Activated CD4-positive, alpha-beta T cell treated with anti-CD3 and anti-CD28 coated beads, Interleukin-2, Interleukin-4, amounts not matched to agents 100 ng/mL and 50 ng/mL, durations not matched to agents 16 hours and 8 hours (primary cell): ENCODE data around the gene B4GAT1.
A peak's percentile ranks its signal among the peaks of the same experiment; 100 is the strongest.
"Not testable (repeated sequence)": the region's sequence is repeated elsewhere in the genome, so short reads cannot be mapped to it uniquely, and the experiment has no call there.

Experiments used
- DNase-seq: peaks from one replicate; pipeline ENCODE4 v3.0.0-alpha.2; 2020; ENCODE audit warnings: low spot score

B4GAT1 gene

DNA sequence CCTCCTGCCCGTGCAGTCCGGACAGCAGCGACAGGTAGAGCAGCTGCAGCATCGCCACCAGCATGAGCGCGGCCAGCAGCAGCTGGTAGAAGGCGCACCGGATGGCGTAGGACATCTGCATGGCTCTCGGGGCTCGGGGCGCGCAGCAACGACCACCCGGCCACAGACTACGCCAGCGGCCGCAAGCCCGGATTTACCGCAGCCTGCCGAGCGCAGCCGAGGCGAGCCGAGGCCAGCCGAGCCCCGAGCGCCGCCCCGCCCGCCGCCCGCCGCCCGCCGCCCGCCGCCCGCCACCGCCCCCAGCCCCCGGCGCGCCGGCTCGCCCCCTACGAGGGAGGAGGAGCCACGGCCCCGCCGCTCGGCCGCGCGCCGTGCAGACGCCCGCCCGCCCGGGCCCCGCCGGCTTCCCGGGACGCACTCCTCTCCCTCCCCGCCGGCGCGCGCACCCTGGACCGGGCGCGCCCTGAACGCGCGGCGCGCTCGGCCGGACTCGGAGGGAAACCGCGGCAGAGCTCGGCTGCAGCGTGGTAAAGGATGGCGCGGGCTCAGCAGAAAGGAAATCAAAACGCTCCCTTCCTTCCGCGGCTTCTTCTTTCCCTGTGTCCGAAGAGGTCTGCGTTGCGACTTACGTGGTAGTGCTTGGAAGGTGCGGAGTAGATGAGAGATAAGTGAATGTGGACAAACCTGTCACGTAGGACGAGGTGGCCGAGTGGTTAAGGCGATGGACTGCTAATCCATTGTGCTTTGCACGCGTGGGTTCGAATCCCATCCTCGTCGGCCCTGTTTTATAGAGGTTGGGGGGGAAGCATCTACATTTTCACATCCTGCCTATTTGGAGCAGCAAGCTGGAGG is at the start of gene B4GAT1:
TSS of gene B4GAT1 (minus strand) at position 205 of the 852 bp plus-strand sequence. CDS start at position 121, 84 bp downstream.
- peak; percentile 91 for DNase-seq

DNA sequence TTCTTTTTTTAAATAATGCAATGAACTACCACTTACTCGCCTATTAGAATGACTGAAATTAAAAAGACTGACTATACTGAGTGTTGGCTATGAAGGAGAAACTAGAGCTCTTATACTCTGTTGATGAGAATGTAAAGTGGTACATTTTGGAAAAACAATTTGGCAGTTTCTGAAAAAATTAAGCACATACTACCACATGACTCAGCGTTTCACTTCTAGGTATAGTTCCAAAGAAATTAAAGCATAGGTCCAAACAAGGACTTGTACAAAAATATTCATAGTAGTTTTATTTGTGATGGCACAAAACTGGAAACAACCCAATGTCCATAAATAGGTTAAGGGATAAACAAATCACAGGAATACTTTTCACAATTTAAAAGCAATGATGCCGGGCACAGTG is 46.5 kb upstream of the B4GAT1 start:
- DNase-seq = no peak

DNA sequence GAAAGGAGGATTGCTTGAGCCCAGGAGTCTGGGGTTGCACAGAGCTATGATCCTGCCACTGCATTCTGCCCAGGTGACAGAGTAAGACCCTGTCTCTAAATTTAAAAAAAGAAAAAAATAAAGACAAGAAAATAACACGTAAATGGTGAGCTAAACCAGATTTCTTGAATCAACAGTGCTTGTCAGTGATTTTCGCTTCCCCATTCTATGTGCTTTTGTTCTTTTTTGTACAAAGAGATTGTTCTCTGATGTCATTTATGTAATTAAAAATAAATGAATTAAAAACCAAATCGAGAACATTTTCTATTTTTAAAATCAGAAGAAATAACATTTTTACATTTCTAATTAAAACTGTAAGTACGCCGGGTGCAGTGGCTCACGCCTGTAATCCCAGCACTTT is 43.9 kb upstream of the B4GAT1 start:
- DNase-seq = no peak

DNA sequence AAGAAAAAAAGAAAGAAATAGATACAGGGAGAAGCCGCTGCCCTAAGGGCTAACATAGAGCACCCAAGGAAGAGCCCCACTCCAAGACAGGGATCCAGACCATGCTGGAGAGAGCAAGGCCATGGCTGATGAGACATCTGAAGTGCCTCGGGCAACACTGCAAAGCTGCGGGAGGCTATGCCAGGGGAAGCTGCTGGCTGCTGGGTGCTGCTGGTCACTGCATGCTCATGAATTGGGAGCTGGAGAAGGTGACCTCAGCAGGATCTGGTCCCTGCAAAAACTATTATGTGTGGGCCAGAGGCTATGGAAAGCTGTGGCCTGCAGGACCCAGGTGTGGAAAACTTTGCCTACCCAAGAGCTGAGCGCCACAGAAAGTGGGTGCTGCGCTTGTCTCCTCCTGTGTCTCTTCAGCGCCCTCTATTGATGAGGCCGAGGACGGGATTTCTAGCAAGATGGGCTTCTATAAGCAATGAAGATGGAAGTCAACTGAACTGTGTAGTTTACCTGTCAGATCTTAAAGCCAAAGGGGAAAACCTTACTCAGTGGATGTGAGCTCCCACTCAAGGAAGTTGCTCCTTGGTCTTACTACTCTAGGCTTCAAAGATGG is 41.5 kb upstream of the B4GAT1 start:
- peak; percentile 70 for DNase-seq

DNA sequence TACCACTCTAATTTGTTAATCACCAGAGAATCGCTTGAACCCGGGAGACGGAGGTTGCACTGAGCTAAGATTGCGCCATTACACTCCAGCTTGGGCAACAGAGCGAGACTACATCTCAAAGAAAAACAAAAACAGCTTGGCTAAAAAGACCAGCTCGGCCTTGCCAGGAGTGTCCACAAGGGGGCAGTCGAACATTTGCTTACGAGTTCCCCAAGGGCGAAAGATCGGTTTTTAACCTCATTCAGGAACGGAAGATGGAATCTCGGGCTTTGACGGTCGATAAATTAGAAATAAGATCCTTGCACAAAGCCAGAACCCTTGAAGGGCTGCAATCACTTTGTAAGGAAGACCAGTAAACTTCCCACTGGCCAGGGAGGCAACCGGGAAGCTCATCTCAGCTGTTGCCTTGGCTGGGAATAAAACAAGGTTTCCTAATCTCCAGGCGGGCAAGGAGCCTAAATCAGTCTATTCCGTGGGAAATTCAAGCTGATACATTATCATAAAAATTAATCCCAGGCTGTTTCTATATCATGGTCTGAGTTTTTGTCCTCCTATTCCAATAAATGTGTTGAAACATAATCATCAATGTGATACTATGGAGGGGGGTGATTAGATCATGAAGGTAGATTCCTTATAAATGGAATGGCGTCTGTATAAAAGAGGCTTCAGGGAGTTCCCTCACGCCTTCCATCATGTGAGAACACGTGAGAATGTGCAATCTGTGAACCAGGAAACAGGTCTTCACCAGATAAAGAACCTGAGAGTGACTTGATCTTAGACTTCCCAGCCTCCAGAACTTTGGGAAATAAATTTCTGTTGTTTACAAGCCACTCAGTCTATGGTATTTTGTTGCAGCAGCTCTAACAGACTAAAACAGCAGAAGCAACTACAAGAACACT is 39.0 kb upstream of the B4GAT1 start:
- DNase-seq = peak; percentile 83

DNA sequence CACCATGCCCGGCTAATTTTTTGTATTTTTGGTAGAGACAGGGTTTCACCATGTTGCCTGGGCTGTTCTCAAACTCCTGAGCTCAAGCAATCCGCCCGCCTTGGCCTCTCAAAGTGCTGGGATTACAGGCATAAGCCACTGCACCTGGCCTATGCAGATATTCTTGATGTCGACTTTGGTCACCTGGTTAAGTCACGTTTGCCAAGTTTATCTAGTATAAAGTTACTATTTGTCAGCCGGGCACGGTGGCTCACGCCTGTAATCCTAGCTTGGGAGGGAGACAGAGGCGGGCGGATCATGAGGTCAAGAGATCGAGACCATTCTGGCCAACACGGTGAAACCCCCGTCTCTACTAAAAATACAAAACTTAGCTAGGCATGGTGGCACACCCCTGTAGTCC is 36.9 kb upstream of the B4GAT1 start:
- DNase-seq = not testable (repeated sequence)

DNA sequence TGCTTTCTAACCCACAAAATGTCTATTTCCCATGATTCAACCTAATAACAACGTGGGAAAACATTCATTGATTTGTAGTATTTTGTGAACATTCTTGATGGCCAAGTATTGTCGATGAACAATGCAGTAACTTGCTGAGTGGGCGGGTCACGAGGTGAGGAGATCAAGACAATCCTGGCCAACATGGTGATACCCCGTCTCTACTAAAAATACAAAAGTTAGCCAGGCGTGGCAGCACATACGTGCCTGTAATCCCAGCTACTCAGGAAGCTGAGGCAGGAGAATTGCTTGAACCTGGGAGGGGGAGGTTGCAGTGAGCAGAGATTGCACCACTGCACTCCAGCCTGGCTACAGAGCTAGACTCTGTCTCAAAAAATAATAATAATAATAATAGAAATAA is 32.8 kb upstream of the B4GAT1 start:
- DNase-seq = not testable (repeated sequence)

DNA sequence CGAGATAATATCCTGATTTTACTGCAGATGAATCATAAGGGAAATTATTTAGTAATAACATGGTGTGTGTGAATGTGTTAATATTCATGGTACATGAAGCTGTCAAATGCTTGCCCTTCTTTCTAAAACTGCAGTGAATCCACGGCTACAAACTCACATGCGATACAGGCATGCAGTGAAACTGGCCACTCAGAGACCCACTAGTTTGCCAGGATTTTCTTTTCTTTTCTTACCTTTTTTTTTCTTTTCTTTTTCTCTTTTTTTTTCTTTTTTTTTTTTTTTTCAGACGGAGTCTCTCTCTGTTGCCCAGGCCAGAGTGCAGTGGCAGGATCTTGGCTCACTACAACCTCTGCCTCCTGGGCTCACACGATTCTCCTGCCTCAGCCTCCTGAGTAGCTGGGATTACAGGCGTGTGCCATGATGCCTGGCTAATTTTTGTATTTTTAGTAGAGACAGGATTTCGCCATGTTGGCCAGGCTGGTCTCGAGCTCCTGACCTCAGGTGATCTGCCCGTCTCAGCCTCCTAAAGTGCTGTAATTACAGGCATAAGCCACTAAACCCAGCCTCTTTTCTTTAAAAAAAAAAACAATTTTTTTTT is 26.4 kb upstream of the B4GAT1 start:
- not testable (repeated sequence) for DNase-seq

DNA sequence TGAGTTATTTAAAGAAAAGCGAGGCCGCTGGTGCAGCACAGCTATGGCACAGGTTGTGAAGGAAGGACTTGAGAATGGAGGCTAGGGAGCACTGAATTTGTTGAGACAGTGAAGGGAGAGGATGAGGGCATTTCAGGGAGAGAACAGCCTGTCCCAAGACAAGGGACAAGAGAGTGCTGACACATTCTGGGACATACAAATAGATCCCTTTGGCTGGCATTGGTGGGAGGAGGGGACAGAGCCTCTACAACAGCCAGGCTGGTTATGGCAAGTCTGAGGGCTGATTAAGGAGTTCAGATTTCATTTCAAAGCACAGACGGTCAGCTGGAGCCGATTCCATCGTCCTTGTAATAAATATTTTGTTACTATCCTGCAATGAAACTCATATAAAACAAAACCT is 25.8 kb upstream of the B4GAT1 start:
- DNase-seq = no peak

DNA sequence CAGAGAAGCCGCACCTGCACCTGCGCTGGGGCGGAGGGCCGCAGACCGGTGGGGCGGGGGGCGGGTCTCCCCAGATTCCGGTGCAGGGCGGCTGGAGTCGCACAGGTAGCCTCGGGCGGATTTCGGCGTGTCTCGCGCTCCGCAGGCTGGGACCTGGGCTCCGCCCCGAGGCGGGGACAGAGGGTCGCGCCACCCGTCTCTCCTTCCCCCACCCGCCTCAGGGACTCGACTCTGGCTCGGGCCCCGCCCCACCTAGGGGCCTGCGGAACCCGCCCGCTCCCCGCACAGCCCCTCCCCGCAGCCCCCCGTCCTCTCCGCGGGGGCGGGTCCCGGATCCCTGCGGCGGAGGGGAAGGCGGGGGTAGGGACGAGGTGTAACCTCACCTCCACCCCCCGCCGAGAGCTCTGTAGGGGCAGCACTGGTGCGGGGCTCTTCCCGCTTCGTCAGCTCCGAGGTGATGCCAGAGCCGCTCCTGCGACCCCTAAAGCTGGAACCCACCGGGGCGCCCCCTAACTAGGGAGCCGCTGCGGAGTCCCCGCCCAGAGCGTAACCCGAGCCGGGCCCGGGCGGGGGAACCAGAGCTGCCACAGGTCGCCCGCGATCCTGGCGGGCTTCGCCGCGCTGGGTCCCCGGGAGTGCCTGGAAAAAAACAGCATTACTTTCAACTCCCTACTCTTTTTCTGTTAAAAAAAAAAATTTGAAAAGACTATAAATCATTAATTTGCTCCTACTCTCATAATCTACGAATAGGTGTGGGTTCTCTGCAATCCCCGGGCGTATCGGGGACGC is 24.4 kb upstream of the B4GAT1 start, which contains the start of gene SLC29A2:
TSS of gene SLC29A2 (minus strand) at position 134 of the 789 bp plus-strand sequence. CDS start 169 bp downstream, outside the sequence.
- DNase-seq = peak; percentile 78

DNA sequence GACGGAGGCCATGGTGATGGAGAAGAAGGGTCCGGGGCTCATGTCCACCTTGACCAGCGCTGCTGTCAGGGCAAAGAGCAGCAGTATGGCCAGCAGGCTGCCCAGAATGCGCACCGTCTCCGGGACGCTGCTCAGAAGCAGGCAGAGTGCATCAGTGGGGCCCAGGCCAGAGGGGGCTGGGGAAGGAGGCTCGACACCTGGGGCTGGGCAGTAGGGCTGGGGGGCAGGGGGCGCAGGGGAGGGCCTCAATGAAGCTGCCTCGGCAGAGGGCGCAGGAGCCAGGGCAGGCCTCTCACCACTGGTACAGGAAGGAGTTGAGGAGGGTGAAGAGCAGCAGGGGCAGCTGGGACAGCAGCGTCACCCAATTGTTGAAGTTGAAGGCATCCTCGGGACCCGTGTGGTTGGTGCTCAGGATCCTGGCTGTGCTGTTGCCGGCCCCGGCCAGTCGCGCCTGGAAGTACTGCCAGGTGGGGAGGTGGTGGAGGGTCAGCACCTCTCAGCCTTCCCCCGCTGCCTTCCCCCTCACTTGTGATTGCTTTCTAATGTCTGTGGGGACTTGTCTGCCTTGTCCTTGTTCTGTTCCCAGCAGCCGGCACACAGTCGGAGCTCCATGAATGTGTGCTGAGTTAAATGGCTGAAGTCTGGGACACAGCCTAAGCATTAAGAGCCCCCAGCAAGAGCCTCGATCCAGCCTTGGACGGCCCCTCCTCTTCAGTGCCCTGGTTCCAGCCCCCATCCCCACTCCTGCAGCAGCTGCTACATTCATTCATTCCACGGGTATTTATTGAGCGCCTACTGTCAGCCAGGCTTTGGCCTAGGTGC is 21.9 kb upstream of the B4GAT1 start:
- DNase-seq = no peak

DNA sequence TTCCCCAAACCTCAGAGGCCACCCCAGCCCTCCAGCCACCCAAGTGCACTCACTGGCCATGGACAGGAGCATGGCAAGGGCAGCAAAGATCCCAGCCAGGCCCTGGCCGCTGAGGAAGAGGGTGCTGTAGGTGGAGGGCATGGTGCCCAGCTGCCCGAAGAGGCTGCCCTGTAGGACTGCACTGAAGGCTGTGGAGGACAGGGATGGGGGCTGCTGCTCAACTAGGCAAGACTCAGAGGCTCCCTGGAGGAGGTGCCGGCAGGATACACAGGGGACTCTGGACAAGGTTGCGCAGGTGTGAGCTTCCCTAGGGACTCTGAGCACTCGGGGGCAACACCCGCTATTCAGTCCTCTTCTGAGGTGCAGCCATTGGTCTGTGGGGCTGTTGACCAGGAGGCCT is 21.1 kb upstream of the B4GAT1 start:
- no peak for DNase-seq

DNA sequence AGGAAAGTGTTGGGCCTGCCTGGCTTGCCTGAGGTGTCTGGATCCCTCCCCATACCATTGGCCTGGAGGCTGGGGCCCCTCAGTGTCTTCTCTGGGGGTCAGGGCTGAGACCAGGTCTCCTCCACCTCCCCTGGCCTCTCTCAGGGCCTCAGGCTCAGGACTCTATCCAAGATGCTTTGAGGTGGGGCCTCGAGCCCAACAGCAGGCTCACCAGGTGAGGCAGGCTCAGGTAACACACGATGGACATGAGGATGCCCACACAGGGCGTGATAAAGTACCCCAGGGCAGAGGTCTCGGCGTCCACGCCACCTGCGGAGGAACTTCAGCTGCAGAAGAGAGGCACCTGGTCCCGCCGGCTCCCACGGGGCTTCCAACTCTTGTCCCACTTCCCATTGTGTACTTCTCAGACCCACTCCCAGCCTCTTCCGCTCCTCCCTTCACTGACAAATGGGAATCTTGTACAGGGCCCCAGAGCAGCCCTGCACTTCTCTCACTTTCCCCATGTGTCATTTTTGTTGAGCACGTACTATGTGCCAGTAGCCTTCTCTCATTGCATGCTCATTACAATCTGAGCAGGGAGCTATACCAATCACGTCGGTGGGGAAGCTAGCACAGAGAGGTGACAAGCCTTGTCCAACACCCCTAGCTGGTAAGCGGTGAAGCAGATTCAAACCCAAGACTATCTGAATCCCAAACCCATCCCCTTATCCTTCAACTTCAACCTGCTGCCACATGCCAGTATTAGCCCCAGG is 20.3 kb upstream of the B4GAT1 start:
- no peak for DNase-seq

DNA sequence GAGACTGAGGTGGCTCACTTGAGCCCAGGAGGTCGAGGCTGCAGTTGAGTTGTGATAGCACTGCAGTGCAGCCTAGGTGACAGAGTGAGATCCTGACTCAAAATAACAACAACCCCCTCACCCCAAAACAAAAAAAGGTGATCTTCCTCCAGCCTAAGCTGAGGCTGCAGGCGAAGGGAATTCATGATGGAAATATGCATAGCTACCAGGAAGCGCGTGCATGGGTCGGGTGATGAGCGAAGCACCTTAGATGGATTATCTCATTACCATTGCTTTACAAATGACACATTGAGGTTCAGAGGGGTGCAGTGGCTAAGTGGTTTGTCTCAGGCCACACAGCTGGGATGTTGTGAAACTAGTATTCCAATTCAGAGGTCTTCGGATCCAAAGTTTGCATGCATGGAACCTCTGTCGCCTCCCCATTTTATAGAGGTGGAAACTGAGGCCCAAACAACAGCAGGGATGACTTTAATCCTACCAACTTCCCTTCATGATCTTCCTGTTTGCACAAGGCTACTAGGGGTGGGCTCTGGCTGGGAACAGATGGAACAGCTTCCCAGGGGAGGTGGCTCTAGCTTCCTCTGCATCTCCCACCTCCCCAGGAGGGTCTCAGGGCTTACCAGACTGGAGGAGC is 19.5 kb upstream of the B4GAT1 start:
- no peak for DNase-seq

DNA sequence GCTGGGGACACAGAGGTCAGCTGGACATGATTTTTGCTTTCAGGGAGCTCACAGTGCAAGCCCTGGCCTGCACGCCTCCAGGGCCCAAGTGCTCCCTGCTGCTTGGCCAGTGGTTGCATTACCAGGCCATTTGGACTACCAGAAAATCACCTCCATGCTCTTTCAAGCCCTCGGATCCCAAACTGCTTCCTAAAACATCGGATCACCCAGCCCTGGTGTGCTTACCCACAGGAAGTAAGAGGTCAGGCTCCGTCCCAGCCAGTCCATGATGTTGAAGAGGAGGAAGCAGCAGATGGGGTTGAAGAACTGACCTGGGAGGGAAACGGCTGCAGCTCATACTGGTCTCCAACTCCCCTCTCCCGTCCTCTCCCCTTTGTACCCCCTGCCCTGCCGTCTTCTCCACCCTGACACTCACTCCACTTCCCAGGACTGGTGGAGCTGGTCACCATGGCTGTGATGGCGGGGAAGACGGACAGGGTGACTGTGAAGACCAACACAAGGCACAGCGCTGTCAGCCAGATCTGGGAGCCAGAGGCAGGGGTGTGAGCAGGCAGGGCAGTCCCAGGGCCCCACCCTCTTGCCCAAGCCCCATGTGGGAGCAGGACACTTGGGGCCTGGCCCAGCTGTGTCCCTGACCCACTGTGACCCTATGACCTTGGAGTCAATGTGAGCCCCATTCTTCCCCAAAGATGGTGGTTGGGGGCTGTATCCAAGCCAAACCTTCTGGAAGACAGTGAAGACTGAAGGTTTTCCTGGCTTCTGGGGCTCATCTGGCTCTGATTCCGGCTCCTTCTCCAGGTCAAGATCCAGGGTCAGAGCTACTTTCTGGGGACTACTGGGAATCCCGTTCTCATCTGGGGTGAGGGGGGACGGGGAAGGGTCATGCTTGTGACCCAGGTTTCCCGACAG is 18.5 kb upstream of the B4GAT1 start:
- no peak for DNase-seq

DNA sequence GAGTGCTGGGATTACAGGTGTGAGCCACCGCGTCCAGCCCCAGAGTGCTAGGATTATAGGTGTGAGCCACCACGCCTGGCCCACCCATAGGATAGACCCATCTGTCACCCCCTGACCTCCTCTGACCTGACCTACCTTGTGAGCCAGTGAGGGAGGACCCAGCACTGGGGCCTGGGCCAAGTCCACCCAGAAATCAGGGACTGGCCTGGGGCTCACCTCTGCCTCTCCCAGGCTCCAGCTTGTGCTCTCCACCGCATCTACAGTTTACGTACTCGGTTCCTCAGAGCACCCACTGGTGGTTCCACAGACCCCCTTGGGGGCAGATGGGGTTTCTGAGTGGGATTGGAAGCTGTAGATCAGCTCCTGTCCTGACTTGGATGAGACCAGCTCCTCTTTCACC is 17.7 kb upstream of the B4GAT1 start:
- DNase-seq = no peak

DNA sequence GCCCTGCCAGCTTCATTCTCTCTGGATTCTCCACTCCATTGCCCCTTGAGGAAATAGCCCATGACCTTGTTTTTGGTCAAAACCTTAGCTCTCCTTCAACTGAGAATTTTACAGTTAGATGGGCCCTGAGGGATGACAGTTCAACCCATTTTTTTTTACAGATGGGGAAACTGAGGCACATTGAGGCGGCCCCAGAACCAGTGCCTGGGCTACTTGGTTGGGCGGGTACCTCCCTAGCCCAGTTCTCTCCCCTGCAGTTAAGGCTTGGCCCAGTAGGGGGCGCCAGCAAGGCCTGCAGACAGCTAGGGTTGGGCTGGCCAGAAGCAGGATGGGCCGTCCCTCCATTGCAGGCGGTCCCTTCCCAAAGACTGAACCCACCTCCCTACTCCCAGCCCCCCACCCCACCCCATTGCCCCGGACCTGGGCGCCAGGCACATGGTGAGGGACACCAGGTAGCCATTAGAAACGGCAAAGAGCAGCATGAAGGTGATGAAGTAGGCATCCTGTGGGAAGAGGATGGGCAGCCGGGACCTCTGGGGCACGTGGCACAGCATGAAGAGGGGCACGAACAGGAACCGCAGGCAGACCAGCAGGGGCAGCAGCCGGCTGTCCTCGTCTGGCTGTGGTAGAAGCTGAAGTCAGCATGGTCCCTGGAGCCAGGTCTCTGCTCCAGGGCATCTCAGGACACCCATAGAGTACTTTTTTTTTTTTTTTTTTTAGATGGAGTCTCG is 16.5 kb upstream of the B4GAT1 start:
- peak; percentile 82 for DNase-seq
